HG03060 (cell line): ENCODE results near the gene CCDC136.

Experiments
- ATAC-seq: cut with Tn5 transposase; IDR thresholded peaks from one replicate; pipeline ENCODE4 v1.9.1; 2021; ENCODE audit warnings: low read depth, moderate number of reproducible peaks; ENCODE audit not compliant: unreplicated experiment

Gene CCDC136

DNA sequence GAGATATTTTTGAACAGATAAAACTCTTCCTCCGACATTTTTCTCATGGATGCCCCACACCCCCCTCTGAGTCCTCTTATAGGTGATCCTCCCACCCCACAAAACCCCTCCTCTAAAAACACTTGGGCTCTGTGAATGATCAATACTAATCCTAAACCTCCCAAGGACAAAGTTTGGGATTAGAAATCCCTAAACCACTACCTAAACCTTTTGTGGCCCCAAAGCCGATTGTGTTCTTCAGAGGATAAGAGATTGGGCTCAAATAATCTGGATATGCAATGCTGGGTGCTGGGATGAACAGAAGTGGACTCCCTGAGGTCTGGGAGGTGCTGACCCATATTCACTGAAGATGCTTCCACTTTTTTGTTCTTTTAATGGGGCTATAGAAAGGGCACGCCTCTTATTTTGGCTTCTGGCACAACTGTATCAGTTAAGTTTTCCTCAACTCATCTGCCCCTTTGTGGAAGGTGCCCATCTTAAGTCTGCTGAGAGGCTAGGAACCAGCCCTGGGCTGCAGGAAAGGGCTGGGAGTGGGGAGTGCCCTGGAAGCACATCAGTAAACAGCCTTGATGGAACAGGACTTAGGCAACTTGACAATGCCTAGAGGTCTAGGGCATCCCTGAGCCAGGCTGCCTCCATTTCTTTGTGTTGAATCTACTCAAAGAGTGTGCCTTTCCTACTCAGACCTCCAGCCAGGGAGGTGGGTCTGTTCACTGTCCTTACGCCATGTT is 15.9 kb upstream of the CCDC136 start, which contains the start of gene OPN1SW:
TSS of gene OPN1SW (minus strand) at position 51 of the 731 bp plus-strand sequence. CDS start at position 38, 13 bp downstream.
- no peak for ATAC-seq

DNA sequence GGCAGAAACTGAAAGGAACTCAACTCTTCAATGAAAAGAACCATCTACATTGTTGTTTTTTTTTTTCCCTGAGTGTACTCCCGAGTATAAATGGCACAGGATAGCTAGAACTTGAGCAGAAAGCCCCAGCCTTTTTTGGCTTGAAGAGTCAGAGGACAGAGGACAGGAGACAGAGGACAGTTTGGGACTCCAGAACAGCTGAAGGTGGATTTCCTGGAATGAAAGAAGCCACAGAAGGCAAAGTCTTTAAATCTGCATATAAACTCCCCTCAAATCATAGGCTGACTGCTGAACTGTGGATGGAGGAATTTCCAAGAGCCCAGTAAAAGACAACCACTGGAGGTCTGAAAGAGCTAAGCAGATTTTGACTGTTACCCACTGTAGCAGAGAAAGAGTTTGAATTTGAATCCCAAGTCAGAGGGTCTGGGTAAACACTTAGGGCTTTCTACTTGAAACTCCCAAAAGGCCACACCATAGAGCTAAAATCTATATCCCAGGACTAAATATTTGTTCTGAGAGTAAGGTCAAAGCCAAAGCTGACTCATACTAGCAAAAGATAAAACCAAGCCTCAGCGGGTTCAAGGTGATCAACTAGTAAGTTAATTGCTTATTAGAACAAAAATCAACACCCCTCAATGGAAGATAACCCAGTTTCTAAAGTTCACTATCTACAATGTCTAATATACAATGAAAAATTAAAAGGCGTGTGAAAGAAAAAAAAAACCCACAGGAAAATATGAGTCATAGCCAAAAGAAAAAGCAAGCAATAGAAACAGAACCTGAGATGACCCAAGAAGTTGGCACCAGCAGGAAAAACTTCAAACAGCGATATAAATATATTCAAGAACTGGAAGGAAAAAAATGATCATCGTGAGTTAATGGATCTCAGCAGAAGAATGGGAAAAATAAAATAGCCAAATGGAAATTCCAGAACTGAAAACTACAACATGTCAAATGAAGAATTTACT is 14.3 kb upstream of the CCDC136 start:
- ATAC-seq: no peak

DNA sequence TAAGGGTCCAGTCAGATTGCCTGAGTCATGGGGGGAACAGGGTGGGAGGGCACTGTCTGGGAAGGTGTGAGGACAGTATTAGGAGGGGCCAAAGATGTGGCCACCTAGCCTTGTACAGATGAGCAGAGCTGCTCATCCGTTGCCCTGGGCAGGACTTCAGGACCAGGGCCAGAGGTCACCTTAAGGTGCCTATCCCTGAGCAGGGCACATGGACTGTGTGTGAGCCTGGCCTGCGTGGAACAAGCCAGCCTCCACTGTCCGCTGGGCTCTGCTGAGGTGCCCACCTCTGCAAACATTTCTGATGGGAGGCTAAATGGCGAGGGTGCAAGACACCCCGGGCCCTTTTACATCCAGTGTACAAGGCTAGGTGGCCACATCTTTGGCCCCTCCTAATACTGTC is 12.8 kb upstream of the CCDC136 start:
- ATAC-seq: no peak

DNA sequence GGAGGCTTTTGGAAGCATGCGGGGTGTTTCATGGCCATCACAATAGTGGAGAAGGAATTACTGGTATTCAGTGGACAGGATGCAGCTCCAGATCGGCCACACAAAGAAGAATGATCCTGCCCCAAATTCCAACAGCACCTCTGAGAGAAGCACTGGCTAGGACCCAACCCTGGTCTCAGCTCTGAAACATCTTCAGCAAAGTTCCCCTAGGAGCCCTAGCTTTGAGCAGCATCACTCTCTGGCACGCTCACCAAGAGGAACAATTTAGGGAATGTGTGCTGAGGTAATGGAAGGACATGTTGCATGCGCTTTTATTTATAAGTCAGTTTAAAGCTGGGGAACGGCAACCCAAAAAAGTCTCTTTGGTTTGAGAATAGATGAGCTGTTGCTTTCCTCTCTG is 10.6 kb upstream of the CCDC136 start:
- ATAC-seq: no peak

- no peak for ATAC-seq
Observed at GRCh38 chr7:128781851-128782250, 9.9 kb upstream of the CCDC136 start.

- no peak for ATAC-seq
Observed at GRCh38 chr7:128783143-128783861, 8.5 kb upstream of the CCDC136 start.

GRCh38 chr7:128785738-128786137 is 6.0 kb upstream of the CCDC136 start:
- ATAC-seq: no peak

DNA sequence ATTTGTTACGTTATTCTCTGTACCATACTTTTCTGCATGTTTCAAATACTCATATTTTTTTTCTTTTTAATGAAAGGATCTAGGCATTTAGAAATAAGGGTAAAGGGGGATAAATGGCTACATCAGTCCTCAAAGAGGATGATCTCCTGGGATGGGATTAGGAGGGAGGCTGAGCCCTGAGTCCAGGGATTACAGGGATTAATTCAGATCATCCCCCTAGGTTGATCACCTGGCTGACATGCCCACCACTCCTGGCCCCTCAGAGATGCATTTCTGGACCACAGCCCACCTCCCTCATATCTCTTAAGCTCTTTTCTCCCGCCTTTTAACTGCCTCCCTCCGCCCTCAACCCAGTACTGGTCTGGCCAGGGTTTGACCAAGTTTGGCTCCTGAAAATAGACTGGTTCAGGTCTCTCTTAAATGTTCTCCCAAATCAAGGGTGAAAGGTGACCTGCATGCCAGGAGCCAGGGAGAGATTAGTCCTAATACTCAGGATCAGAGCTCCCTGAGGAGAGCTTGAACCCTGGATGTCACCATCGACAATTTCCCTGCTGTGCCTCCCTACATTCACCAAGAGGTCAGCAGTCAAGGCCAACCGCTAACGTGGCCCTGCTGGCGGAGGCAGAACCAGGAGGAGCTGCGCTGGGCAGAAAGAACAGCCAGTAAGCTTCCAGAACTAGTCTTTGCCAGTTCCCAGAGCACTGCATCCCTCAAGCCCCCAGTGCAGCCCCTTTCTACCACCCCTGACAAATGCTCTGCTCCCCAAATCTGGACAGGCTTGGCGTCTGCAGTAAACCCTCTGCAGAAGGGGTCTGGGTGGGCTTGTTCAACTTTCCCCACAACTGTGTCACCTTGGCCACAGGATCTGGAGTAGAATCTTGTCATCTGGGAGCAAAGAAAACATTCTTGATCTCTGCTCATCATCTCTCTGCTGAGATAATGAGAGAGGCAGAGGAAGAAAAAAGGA is 3.0 kb upstream of the CCDC136 start:
- ATAC-seq: no peak

- ATAC-seq: no peak
Observed at GRCh38 chr7:128790315-128791041, 1.3 kb upstream of the CCDC136 start.

GRCh38 chr7:128791972-128792327 is 182 bp downstream of the CCDC136 start:
- ATAC-seq: no peak

GRCh38 chr7:128792471-128793180 is 858 bp downstream of the CCDC136 start:
- no peak for ATAC-seq

GRCh38 chr7:128793181-128793547 is 1.4 kb downstream of the CCDC136 start:
- ATAC-seq: no peak

GRCh38 chr7:128794020-128794419 is 2.3 kb downstream of the CCDC136 start:
- no peak for ATAC-seq

GRCh38 chr7:128794436-128794835 is 2.7 kb downstream of the CCDC136 start:
- ATAC-seq: no peak

GRCh38 chr7:128795129-128795528 is 3.4 kb downstream of the CCDC136 start:
- ATAC-seq: no peak

DNA sequence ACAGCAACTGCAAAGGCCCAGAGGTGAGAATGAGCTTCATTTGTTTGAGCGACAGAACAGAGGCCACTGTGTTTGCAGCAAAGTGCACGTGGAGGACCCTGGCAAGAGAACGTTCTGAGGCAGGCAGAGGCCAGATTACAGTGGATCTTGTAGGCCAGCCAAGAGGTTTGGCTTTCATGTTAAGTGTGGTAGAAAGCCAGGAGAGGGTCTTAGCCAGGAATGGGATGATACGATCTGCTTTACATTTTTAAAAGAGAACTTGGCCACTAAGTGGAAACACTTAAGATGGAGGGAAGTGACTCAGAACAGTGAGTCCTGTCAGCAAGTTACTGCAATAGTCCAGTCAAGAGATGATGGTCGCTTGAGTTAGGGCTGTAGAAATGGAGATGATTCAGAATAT is 4.6 kb downstream of the CCDC136 start:
- ATAC-seq: no peak

GRCh38 chr7:128799451-128799850 is 7.7 kb downstream of the CCDC136 start:
- ATAC-seq: no peak

DNA sequence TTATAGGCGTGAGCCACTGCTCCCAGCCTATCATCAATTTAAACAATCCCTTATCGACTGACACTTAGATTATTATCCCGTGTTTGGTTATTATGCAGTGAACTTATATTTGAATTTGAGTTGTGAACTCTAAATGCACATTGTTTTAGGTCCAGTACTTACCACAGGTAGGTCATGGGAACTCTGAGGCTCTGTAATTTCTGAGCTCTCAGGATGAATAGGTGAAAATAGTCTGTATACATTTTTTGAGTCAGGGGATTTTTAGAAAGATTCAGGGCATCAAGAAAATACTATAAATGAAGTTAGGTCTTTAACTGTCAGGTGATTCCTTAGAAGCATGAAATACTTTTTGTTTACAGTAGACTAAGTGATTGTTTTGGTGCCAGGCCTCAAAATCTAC is 8.8 kb downstream of the CCDC136 start:
- no peak for ATAC-seq

DNA sequence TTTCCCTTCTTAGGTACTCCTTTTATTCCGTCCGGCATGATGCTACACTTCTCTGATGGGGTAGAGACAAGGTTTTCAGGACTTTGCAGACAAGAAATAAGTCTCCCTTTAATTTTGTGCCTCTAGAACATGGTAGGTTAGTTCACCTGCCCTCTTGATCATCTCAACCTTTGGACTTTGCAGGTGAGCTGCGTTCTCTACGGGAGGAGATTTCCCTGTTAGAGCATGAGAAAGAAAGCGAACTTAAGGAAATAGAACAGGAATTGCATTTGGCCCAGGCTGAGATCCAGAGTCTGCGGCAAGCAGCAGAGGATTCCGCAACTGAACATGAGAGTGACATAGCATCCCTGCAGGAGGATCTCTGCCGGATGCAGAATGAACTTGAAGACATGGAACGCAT is 9.2 kb downstream of the CCDC136 start:
- ATAC-seq: no peak
